Germinal center (tissue), 1 donor: Measurements from ENCODE around the gene SLC25A5.
"Not testable (repeated sequence)": the region's sequence is repeated elsewhere in the genome, so short reads cannot be mapped to it uniquely, and the experiment has no call there.

Source experiments
- DNase-seq: peaks from one replicate; pipeline ENCODE4 v3.0.0; 2012; ENCODE audit warnings: mixed read lengths, low spot score

Gene SLC25A5

GRCh38 chrX:119467842-119468550 lies at the start of gene SLC25A5:
Gene SLC25A5, plus strand, starts transcription at chrX:119468444. Its CDS starts 72 bp downstream, at chrX:119468516.
- DNase-seq: peak; percentile 84

GRCh38 chrX:119419146-119419545 lies 49.1 kb upstream of the SLC25A5 start:
- no peak for DNase-seq

GRCh38 chrX:119419898-119420297 lies 48.3 kb upstream of the SLC25A5 start:
- DNase-seq: no peak

GRCh38 chrX:119421016-119421705 lies 47.1 kb upstream of the SLC25A5 start:
- DNase-seq: no peak

GRCh38 chrX:119423631-119424030 lies 44.6 kb upstream of the SLC25A5 start:
- DNase-seq: no peak

GRCh38 chrX:119424999-119425398 lies 43.2 kb upstream of the SLC25A5 start:
- no peak for DNase-seq

GRCh38 chrX:119427024-119427794 lies 41.0 kb upstream of the SLC25A5 start:
- peak; percentile 19 for DNase-seq

GRCh38 chrX:119427795-119428185 lies 40.5 kb upstream of the SLC25A5 start:
- DNase-seq: no peak

- no peak for DNase-seq
These were observed 38.8 kb upstream of the SLC25A5 start for GRCh38 chrX:119429471-119429870.

- DNase-seq: not testable (repeated sequence)
These were observed 26.9 kb upstream of the SLC25A5 start for GRCh38 chrX:119441295-119441694.

- no peak for DNase-seq
These were observed 26.0 kb upstream of the SLC25A5 start for GRCh38 chrX:119442286-119442685.

- no peak for DNase-seq
These were observed 15.0 kb upstream of the SLC25A5 start for GRCh38 chrX:119453202-119453601.

GRCh38 chrX:119455264-119455663 lies 13.0 kb upstream of the SLC25A5 start:
- DNase-seq: no peak

- no peak for DNase-seq
These were observed 9.1 kb upstream of the SLC25A5 start for GRCh38 chrX:119459181-119459580.

GRCh38 chrX:119465555-119465954 lies 2.7 kb upstream of the SLC25A5 start:
- DNase-seq: no peak

GRCh38 chrX:119466970-119467369 lies 1.3 kb upstream of the SLC25A5 start:
- no peak for DNase-seq

- no peak for DNase-seq
These were observed 811 bp upstream of the SLC25A5 start for GRCh38 chrX:119467433-119467832.

- peak; percentile 75 for DNase-seq
These were observed 488 bp downstream of the SLC25A5 start for GRCh38 chrX:119468551-119469312.

- no peak for DNase-seq
These were observed 1.0 kb downstream of the SLC25A5 start for GRCh38 chrX:119469313-119469635.

- no peak for DNase-seq
These were observed 6.6 kb downstream of the SLC25A5 start for GRCh38 chrX:119474615-119475388.

GRCh38 chrX:119475389-119476101 lies 7.3 kb downstream of the SLC25A5 start:
- no peak for DNase-seq
